Endometrium (tissue), 2 donors: ENCODE data around the gene RBM4B.
"Not testable (repeated sequence)": the region's sequence is repeated elsewhere in the genome, so short reads cannot be mapped to it uniquely, and the experiment has no call there.

ENCODE experiments used
- FAIRE-seq: peaks from 2 replicates; lab custom pipeline; 2012; peaks lifted over from hg19 to GRCh38; lab: Jason Lieb, UNC
- donor health status: control.
- donor health status: control.

The RBM4B gene, protein sequence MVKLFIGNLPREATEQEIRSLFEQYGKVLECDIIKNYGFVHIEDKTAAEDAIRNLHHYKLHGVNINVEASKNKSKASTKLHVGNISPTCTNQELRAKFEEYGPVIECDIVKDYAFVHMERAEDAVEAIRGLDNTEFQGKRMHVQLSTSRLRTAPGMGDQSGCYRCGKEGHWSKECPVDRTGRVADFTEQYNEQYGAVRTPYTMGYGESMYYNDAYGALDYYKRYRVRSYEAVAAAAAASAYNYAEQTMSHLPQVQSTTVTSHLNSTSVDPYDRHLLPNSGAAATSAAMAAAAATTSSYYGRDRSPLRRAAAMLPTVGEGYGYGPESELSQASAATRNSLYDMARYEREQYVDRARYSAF

DNA sequence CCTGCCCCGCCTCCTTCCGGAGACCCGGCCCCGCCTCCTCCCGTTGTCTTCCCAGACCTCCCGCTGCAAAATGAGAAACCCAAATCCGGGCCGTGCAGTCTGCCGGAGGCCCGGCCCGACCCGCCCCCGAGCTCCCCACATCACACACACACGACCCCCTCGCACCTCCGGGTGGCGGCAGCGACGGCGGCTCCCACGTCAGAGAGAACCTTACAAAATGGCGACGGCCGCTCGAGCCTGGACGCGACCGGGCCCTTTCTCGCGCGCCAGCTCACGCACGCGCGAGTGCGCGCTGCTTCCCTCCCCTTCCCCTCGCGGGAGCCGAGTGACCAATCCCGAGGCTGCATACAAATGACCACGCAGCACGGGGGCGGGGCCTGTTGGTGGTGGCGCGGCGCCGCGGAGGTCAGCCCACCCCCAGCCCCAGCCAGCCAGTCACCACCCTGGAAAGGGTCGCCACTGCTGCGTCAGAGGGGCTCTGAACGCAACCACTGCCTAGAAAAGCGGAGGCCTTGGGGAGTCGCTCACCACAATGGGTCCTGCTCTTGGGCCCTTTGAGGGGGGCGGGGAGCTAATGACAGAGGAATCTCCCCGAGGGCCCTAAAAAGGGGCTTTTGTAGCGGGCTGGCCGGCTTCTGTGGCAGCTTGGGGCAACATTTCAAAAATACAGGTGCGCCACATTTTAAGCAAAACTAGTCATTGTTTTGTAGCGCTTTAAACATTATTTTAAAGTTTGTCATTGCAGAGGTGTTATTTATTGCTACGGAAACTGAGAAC lies at the start of gene RBM4B:
TSS of gene RBM4B (minus strand) at position 289 of the 777 bp plus-strand sequence. CDS start 808 bp downstream, outside the sequence.
- FAIRE-seq = no peak

- no peak for FAIRE-seq
These were observed 48.0 kb upstream of the RBM4B start for GRCh38 chr11:66725647-66726046.

GRCh38 chr11:66725114-66725513 lies 47.4 kb upstream of the RBM4B start:
- no peak for FAIRE-seq

DNA sequence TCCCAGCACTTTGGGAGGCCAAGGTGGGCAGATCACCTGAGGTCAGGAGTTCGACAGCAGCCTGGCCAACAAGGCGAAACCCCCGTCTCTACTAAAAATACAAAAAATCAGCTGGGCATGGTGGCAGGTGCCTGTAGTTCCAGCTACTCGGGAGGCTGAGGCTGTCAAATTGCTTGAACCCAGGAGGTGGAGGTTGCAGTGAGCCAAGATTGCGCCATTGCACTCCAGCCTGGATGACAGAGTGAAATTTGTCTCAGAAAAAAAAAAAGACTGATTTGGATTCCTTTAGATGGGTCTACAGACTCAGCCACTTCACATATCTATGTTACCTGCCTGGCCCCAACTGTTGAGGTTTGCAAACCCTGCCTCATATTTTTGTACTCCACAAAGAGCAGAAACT lies 46.5 kb upstream of the RBM4B start:
- not testable (repeated sequence) for FAIRE-seq

GRCh38 chr11:66723693-66724092 lies 46.0 kb upstream of the RBM4B start:
- FAIRE-seq = no peak

- FAIRE-seq = no peak
These were observed 45.3 kb upstream of the RBM4B start for GRCh38 chr11:66722745-66723651.

DNA sequence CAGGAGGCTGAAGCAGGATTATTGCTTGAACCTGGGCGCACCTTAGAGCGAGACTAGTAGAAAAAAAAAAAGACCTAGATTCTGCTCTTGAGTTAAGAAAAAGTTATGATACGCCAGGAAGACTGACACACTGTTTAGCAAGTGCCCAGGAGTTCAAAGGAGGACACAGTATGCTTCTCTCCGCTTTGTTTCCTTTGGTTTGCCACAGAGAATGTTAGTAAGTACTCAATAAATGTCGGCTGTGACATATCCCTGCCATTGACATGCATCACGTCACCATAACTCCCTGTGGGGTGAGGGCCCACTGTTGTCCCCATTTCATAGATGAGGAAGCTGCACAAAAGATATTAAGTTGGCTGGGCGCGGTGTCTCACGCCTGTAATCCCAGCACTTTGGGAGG lies 44.3 kb upstream of the RBM4B start:
- FAIRE-seq = no peak

GRCh38 chr11:66720899-66721470 lies 43.3 kb upstream of the RBM4B start:
- no peak for FAIRE-seq

DNA sequence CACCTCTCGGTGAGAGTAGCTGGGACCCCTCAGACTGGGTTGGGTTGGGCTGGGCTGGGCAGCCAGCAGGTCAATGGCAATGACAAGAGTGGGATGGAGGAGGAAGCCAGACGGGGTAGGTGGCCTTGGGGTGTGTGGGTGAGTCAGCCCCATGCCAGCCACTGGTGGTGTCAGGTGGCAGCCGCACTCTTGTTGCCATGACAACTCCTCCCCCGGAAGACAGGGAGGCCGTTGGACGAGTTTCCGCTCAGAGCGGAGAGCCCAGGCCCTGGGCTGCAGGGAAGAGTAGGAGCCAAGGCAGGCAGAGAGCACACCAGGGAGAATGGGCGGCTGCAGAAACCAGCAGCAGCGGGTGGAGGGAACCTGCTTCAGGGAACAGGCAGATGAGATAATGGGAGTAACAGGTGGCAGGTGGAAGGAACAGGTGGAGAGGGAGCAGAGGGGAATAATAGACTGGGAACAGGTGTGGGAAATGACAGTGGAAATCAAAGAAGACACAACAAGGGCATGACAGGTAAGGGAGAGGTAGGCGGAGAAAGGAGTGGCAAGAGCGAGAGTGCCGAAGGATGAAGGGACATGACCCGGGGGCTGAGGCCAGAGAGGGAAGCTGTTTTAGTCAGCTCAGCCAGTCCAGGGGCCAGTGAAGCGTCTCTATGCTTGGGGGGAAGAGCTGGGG lies 42.7 kb upstream of the RBM4B start:
- FAIRE-seq = no peak

DNA sequence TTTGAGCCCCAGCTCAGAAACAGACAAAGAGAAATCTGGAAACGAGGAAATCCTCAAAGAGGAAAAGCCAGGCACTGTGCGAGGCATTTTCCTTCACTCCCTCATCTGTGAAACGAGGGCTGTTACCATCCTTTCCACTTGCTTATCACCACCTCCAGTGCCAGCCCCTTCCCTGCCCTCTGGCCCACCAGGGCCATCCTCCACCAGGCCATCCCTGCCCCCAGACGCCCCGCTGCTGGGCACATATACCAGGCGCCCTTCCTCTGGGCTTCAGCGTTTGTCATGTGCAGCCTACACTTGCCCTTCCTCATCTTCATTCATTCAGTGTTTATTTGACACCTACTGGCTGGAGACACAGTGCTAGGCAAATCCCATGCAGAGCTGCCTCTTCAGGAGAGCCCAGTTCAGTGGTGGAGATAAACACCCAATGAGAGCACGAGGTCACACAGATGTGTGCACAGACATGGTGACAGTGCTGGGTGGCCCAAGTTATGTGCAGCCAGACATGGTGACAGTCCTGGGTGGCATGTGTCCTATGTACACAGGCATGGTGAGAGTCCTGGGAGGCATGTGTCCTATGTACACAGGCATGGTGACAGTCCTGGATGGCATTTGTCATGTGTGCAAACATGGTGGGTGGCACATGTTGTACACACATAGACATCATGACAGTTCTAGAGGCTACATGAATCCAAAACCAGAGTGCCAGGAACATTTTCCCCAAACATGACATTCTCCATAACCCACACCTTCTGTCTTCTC lies 41.6 kb upstream of the RBM4B start:
- FAIRE-seq = no peak

DNA sequence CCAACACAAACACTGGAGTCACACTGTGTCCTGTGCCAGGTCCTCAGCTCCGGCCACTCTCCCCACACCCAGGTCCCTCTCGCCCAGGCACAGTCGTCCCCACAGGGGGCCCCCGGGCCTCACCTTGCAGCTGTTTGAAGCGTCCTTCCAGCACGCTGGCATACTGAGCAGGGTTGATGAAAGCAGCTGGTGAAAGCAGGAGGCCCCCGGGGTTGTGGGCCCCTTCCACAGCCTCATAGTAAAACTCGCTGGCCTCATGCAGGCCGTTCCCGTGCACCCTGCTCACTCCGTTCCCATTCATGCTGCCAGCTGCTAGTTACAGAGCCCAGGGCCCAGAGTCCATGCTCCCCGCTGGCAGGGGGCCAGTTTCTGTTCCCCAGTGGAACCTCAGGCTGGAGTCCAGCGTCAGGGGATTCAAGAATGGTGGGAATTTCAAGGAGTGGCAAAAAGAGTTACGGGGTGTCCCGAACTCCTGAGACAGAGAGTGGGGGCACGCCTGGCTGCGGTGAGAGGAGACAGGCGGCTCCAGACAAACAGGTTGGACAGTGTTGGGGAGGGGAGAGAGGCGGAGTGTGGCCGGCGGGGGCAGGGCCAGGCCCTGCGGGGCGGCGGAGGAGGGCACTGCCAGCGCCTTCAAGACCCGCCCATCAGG lies 40.8 kb upstream of the RBM4B start:
- FAIRE-seq = no peak

DNA sequence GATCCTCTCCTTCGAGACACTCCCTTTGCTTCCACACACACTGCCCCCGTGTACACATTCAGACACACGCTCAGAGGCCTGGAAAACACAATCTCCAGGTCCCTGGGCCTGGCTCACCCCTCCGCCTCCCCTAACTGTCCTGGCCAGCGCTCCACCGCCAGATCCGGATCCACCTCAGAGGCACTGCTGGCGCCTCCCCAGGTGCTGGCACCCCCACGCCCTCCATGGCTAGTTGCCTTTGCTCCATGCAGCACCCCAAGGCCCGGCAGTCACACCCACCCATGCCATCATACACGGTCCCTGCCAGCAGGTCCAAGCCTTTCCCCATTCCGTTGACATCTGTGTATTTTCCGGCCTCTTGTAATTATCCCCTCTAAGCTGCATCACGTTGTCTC lies 40.2 kb upstream of the RBM4B start:
- no peak for FAIRE-seq

- no peak for FAIRE-seq
These were observed 39.3 kb upstream of the RBM4B start for GRCh38 chr11:66716996-66717395.

DNA sequence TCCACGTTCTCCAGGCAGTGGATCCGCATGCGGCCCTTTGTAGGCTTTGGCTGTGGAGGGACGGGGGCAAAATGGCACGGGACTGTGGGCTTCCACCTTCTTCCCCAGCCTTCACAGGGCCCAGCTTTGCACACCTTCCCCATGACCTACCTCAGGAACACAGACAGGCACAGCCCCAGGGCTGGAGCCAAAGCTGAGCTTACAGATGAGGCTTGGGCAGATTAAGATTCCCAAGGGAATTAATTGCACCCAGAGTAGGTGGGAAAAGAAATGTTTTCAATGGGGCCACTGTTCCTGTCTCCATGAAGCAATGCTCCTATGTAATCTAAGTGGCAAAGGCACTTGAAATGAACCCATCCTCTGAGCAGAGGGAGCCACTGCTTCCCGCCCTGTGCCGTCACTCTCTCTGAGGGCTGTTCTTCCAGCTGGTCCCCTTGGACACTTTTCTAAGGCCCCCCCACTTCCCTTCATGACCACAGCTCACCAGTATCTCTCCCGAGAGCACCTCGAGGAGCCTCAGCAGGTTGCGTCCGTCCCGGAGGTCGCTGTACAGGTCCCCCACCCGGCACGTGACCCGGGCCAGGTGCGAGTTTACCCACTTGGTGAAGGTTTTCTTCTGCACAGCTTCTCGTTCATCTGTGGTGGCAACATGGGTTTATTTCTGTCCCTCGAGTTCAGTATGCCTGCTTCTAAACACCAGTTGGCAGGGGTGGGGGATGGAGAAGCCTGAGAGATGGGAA lies 37.8 kb upstream of the RBM4B start:
- FAIRE-seq = no peak

DNA sequence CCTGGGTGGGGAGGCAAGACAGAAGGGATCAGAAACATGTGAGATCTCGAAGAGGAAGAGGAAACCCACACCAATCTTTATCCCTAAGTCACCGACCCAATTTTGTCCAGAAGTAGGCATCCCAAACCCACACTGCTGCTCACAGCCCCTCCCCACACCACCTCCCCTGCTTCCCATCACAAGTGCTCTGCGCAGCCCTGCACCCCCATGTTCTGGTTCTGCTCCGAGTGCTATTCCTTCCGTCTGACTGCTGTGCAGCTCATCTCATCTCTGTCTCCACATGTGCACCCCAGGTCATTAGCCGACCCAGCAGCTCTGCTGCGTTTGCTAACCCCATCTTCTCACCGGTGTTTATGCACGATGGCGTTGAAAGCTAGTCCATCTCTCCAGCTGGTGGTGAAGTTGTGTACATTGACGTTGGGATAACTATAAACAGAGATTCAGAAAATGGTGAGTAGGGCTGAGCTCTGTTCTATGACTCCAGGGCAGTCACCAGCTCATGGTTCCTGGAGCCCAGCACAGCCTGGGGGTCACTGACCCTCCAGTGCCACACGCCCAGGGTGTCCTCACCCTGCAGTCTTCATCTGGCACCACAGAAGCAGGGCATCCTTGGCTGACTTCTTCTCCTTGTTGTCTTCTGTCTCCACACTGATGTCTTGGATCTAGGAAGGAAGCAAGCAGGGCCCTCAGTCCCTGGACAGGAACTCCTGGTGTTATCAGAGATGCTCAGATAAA lies 36.2 kb upstream of the RBM4B start:
- FAIRE-seq = no peak

- FAIRE-seq = no peak
These were observed 32.8 kb upstream of the RBM4B start for GRCh38 chr11:66710384-66710930.

DNA sequence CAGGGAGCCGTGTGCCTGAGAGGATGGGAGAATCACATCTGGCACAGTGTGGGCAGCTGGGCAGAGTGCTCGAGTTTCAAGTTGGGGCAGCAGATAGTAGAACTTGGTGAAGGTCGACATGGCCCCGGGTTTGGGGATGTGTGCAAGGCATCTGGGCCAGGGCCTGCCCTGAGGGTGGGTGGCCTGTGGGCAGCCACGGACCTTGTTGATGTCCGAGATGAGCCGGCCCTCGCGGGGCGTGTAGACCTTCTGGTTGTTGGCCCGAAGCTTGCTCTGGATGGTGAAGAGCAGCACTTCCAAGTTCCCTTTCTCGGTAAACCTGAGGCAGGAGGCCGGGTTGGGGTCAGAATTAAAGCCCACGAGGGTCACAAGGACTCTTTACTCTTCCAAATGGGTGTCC lies 31.0 kb upstream of the RBM4B start:
- FAIRE-seq = no peak

GRCh38 chr11:66708094-66708493 lies 30.4 kb upstream of the RBM4B start:
- no peak for FAIRE-seq

- FAIRE-seq = no peak
These were observed 29.8 kb upstream of the RBM4B start for GRCh38 chr11:66707486-66707885.
